Transverse colon (tissue), 3 donors: ENCODE measurements around the gene FBXO34.

ENCODE experiments used
- CTCF ChIP-seq, 5 experiments: fragments of 200-600 bp in 3 of 5; fragments of 450-650 bp in 2 of 5; sonication (generic) in 3 of 5; IDR thresholded peaks; 1 replicate in 2 of 5; 2 replicates in 3 of 5; pipeline ENCODE4 v1.5.1; 2016 to 2017; ENCODE audit warnings: antibody characterized with exemption in 5 of 5, inconsistent platforms in 3 of 5, mild to moderate bottlenecking in 2 of 5, moderate library complexity in 1 of 5
- EP300 ChIP-seq: sonication (generic); formaldehyde crosslinking; IDR thresholded peaks from one replicate; pipeline ENCODE4 v1.6.1; 2017; ENCODE audit warnings: antibody characterized with exemption, low read depth

GRCh38 chr14:55384536-55384935 lies 113.3 kb downstream of the FBXO34 start:
- no peak for TF ChIP-seq CTCF (IDR thresholded peaks at IDR 0.05)
- no peak for TF ChIP-seq EP300
